ENCODE results near the gene BRPF1.

Gene BRPF1

DNA sequence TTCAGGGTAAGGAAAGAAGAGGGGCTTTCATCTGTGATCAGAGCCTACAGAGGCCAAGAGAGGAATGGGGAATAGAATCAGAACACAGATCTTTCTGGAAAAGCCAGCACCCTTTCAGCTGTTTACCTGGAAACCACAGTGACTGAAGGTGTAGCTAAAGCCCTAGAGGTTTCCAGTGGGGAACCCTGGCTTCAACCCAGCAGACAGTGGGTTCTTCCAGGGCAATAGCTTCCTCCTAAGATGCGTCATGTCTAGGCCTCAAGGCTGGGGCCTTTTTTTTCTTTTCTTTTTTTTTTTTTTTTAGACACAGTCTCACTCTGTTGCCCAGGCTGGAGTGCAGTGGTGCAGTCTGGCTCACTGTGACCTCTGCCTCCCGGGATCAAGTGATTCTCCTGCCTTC is 31.0 kb upstream of the BRPF1 start:
- no peak for FAIRE-seq

DNA sequence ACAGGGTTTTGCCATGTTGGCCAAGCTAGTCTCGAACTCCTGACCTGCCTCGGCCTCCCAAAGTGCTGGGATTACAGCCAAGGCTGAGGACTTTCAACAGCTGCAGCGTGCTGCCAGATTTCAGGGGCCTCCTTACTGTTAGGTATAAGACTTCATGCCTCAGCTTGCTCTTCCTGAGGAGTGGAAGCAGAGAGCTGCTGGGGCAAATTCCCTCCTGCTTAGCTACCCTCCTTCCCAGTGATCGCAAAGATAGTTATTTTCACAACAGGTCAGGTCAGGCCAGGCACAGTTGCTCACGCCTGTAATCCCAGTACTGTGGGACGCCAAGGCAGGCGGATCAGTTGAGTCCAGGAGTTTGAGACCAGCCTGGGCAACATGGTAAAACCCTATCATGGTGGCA is 30.5 kb upstream of the BRPF1 start:
- DNase-seq (ENCODE audit: insufficient read length, low spot score) (no peak), FAIRE-seq (no peak)

More for the DNA sequence above, 31.0 kb upstream of the BRPF1 start:
- DNase-seq (ENCODE audit: insufficient read length, low spot score), result no peak

- FAIRE-seq (no peak), DNase-seq (ENCODE audit: insufficient read length, low spot score) (no peak)
Measured at GRCh38 chr3:9701711-9702110, 29.8 kb upstream of the BRPF1 start.

- FAIRE-seq, result no peak
- no peak for DNase-seq (ENCODE audit: insufficient read length, low spot score)
Measured at GRCh38 chr3:9703240-9703639, 28.3 kb upstream of the BRPF1 start.

DNA sequence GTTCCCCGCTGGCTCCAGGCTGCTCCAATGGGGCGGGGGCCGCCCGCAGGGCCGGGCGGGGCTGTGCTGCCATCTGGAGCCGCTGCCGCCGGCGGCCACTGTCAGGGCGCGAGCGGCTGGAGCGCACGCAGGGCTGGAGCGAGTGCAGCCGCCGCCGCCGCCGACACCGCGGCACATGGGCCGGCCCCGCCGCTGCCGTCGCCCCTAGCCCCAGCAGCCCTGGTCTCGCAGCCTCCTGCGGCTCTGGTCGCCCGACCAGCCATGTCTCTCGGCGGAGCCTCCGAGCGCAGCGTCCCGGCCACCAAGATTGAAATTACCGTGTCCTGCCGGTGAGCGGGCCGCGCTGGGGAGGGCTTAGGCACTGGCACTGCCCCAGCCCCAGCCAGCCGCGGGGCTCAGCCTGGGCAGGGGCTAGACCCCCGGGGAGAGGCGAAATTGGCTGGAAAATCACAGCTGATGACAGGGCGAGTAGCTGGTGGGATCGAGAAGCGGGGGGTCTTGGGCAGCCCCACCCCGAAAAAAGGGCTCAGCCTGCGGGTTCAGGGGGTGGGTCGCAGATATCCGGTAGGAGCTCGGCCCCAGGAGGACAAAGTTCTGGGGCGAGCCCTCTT is 27.7 kb upstream of the BRPF1 start, which contains the start of gene CPNE9:
Gene CPNE9 (plus strand): TSS at position 98 of the 611 bp plus-strand sequence. CDS start 164 bp downstream, at position 262.
- DNase-seq (ENCODE audit: insufficient read length, low spot score) (no peak), FAIRE-seq (no peak)

DNA sequence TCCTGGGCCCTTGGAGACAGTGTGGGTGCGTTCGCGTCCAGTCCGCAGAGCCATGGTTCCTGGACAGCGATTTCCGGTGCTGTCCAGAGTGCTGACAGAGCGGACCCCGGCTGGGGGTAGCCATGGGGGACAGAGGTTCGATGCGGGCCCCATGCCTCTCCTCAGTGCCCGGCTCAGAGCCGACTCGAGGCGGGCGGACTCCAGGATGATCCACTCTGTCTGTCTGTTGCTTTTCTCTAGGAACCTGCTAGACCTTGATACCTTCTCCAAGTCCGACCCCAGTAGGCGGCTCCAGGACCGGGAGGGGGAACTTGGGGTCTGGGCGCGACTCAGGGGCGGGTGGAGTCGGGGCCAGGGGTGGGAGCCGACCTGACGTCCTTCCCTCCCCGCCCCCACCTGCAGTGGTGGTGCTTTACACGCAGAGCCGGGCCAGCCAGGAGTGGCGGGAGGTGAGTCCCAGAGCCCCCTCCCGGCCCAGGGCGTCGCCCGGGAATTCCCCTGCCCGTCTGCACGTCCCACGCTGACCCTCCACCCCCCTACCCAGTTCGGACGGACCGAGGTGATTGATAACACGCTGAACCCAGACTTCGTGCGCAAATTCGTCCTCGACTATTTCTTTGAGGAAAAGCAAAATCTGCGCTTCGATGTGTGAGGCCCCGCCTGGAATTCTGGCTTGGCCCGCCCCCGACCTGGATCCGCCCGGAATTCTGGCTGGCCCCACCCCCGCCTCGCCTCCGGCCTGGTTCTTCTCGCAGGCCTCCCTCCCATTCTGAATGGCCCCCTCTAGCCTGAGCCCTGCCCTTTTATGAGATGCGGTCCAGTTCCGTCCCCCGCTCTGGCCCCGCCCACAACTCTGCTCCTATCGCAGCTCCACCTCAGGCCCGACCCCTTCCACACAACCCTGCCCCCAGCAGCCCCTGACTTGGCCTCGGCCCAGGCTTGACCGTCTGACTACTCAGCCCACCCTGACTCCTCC is 26.9 kb upstream of the BRPF1 start:
- peak; percentile 57 for DNase-seq (ENCODE audit: insufficient read length, low spot score)
- no peak for FAIRE-seq

GRCh38 chr3:9710174-9710739 is 21.3 kb upstream of the BRPF1 start:
- no peak for DNase-seq (ENCODE audit: insufficient read length, low spot score)
- FAIRE-seq, result no peak

GRCh38 chr3:9712415-9712814 is 19.1 kb upstream of the BRPF1 start:
- DNase-seq (ENCODE audit: insufficient read length, low spot score) (no peak), FAIRE-seq (no peak)

GRCh38 chr3:9713142-9713541 is 18.4 kb upstream of the BRPF1 start:
- no peak for FAIRE-seq
- DNase-seq (ENCODE audit: insufficient read length, low spot score), result no peak

GRCh38 chr3:9715136-9715535 is 16.4 kb upstream of the BRPF1 start:
- FAIRE-seq, result no peak
- no peak for DNase-seq (ENCODE audit: insufficient read length, low spot score)

- peak; percentile 90 for DNase-seq (ENCODE audit: insufficient read length, low spot score)
- FAIRE-seq, result peak; percentile 23
Measured at GRCh38 chr3:9715764-9716437, 15.6 kb upstream of the BRPF1 start.

DNA sequence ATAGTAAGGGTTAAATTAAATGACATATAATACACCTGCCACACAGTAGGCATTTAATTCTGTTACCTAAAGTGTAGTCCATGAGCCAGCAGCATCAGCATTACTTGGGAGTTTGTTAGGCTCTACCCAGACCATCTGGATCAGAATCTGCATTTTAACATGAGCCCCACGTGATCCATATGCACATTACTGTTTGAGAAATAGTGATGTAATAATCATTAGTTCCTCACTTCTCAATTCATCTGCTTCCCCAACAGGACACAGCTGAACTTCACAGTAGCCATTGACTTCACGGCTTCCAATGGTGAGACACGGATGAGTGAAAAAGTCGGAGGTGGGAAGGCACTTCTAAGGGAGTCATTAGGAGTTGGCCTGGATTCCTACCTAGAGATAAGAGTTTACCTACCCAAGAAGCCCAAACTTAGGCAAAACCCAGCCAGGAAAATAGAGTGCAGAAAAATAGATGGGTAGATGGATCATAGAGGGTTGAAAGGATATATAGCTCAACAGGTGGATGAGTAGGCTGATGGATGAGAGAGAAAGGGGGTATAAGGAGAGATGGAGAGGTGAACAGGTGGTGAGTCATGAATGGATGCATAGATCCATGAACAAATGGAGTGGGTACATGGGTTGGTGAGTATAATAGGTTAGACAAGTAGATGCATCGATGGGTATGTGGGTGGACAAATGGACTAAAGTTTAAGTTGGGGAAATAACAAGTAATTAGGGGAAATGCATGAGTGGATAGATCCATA is 14.6 kb upstream of the BRPF1 start:
- DNase-seq (ENCODE audit: insufficient read length, low spot score) (no peak), FAIRE-seq (no peak)

DNA sequence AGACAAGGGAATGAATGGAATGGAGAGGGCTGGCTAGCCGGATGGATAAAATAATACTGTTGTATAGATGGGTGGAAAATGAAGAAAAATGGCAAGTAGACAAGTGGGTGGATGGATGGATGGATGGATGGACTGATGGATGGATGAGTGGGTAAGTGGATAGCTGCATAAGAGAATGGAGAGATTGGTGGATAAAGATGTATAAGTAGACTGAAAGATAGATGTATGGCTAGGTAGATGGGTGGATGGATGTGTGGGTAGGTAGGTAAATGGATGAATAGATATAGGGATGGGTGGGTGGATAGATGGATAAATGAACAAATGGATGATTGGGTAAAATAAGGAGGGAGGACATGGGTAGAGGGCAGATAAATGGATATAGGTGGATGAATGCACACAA is 14.0 kb upstream of the BRPF1 start:
- no peak for DNase-seq (ENCODE audit: insufficient read length, low spot score)
- FAIRE-seq, result no peak

GRCh38 chr3:9718118-9718517 is 13.4 kb upstream of the BRPF1 start:
- no peak for DNase-seq (ENCODE audit: insufficient read length, low spot score)
- no peak for FAIRE-seq

DNA sequence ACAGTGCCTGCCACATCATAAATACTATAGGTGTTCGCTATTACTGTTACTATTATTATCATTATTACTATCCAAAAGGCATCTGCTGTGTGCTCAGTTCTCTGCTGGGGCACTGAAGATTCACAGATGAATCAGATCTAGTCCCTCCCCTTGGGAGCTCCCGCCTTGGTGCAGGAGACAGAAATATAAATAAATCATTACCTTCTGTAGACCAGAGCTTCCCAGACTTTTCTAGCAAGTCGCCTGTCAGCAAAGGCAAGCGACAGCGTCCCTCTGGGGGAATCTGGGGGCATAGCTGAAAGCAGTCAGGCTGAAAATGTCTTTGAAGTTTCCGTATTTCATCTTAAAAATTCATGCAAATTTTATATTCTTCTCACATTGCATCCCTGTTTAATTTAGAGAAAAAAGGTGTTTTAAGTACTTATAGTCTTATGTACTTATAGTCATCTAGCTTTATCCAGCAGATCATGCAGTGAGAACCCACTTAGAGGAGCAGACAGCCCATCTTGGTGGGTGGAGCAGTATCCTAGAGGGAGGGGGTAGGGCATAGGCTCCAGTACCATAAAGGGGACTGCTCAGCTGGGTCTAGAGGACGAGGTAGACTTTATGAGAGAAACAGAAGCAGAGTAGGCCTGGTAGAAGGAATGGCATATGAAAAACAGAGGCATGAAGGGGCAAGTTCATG is 10.4 kb upstream of the BRPF1 start:
- FAIRE-seq (no peak), DNase-seq (ENCODE audit: insufficient read length, low spot score) (no peak)

- FAIRE-seq (no peak), DNase-seq (ENCODE audit: insufficient read length, low spot score) (no peak)
Measured at GRCh38 chr3:9721700-9722060, 9.9 kb upstream of the BRPF1 start.

DNA sequence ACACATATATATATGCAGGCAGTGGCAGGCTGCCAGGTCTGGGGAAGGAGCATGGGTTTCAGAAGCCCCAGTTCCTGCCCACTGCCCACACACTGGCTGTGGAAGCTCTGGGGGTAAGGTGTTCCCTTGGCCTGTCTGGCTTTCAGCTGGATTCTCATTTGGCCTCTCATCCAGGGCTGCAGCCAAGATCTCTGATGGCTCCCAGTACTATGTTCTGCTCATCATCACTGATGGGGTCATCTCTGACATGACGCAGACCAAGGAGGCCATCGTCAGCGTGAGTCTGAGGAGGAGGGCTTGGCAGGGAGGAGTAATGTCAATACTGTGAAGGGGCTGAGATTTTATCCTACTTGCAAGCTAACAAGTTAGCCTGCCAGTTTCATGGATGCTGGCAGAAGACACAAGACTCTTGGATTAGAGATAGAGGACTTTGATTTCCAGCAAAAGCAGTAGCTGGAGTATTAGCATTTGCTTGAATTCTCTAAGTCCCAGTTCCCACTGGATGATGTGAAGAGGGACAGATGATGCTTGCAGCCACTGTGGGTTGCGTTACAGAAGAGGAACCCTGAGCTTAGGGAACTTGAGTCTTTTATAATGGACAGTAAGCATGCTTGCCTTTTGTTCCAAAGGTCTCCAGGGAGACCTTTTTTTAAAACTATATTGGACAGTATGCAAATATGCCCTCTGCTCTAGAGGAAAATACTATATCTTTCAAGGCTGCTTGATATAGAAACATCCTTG is 5.6 kb upstream of the BRPF1 start:
- no peak for FAIRE-seq
- no peak for DNase-seq (ENCODE audit: insufficient read length, low spot score)

DNA sequence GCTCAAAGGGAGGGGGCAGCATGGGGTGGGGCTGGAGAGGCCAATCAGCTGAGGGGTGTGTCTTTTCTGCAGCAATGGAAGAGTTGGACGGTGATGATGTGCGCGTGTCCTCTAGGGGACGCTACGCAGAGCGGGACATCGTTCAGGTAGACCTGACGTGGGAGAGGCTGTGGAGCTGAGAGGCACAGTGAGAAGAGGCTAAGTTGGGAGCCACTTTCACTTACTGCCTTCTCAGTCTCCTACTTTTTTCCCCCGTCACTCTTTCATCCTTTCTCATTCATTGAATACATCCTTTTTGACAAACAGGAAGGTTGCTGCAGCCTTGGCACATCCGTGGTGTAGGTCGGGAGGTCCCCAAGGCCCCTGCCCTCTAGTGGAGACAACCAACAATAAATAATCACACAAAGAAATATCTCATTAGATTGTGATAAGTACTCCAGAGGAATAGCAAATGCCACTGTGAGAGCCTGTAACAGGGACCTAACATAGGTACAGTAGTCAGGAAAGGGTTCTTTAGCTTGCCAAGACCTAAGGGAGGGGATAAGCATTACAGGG is 4.4 kb upstream of the BRPF1 start:
- DNase-seq (ENCODE audit: insufficient read length, low spot score) (no peak), FAIRE-seq (no peak)

- no peak for FAIRE-seq
- DNase-seq (ENCODE audit: insufficient read length, low spot score), result no peak
Measured at GRCh38 chr3:9727743-9728142, 3.8 kb upstream of the BRPF1 start.
